HepG2 (cell line): ENCODE data around the gene CDKN2C. TPM values are rescaled to one million over a fixed set of nuclear protein-coding genes. Genes with fewer than 3 reads are reported as not detected.

Source experiments
- AHR ChIP-seq: IDR thresholded peaks from 2 replicates; pipeline ENCODE4 v1.6.1; 2018; ENCODE audit warnings: missing genetic modification reagents, missing compliant biosample characterization
- CEBPB ChIP-seq: IDR thresholded peaks from 2 replicates; pipeline ENCODE4 v1.6.1; 2011; ENCODE audit warnings: low read depth, low read length, improper control_type of control experiment, borderline replicate concordance
- E2F1 ChIP-seq: sonication (generic); formaldehyde crosslinking; IDR thresholded peaks from 2 replicates; pipeline ENCODE4 v1.5.0; 2020; ENCODE audit warnings: missing genetic modification reagents
- IKZF5 ChIP-seq: IDR thresholded peaks from 2 replicates; pipeline ENCODE4 v1.6.1; 2018; ENCODE audit warnings: missing genetic modification reagents, mild to moderate bottlenecking, missing compliant biosample characterization
- KMT2A ChIP-seq: sonication (generic); formaldehyde crosslinking; IDR thresholded peaks from 2 replicates; pipeline ENCODE4 v1.4.0; 2020; ENCODE audit warnings: missing genetic modification reagents
- ONECUT2 ChIP-seq: sonication (generic); formaldehyde crosslinking; IDR thresholded peaks from 2 replicates; pipeline ENCODE4 v1.4.0; 2020; ENCODE audit warnings: missing genetic modification reagents
- SMYD3 ChIP-seq: sonication (generic); formaldehyde crosslinking; IDR thresholded peaks from 2 replicates; pipeline ENCODE4 v1.8.1; 2023; ENCODE audit warnings: mild to moderate bottlenecking, missing genetic modification reagents
- SP5 ChIP-seq: IDR thresholded peaks from 2 replicates; pipeline ENCODE4 v1.6.1; 2016; ENCODE audit warnings: low read depth, borderline replicate concordance
- YEATS4 ChIP-seq: sonication (generic); formaldehyde crosslinking; IDR thresholded peaks from 2 replicates; pipeline ENCODE4 v1.4.0; 2020; ENCODE audit warnings: missing genetic modification reagents, borderline replicate concordance
- ZBTB46 ChIP-seq: sonication (generic); formaldehyde crosslinking; IDR thresholded peaks from 2 replicates; pipeline ENCODE4 v1.4.0; 2020; ENCODE audit warnings: mild to moderate bottlenecking, missing genetic modification reagents, borderline replicate concordance
- ZFP36L1 ChIP-seq: sonication (generic); formaldehyde crosslinking; IDR thresholded peaks from 2 replicates; pipeline ENCODE4 v1.8.0; 2022; ENCODE audit warnings: mild to moderate bottlenecking, missing genetic modification reagents, moderate library complexity
- ZIK1 ChIP-seq: sonication (generic); formaldehyde crosslinking; IDR thresholded peaks from 2 replicates; pipeline ENCODE4 v1.5.0; 2020; ENCODE audit warnings: mild to moderate bottlenecking, low read depth, missing genetic modification reagents, borderline replicate concordance
- ZNF260 ChIP-seq: sonication (generic); formaldehyde crosslinking; IDR thresholded peaks from 2 replicates; pipeline ENCODE4 v1.4.0; 2020; ENCODE audit warnings: missing genetic modification reagents, low read depth, mild to moderate bottlenecking, borderline replicate concordance
- ZNF430 ChIP-seq: sonication (generic); formaldehyde crosslinking; IDR thresholded peaks from 2 replicates; pipeline ENCODE4 v1.9.0; 2021; ENCODE audit warnings: mild to moderate bottlenecking, missing genetic modification reagents
- ZNF619 ChIP-seq: sonication (generic); formaldehyde crosslinking; IDR thresholded peaks from 2 replicates; pipeline ENCODE4 v1.4.0; 2020; ENCODE audit warnings: mild to moderate bottlenecking, missing genetic modification reagents
- polyA plus RNA-seq, 8 experiments: library from polyadenylated mRNA; depleted of rRNA in 3 of 8; stranded (reverse) in 7 of 8; unstranded in 1 of 8; fragments of >200 nt; fragmentation: Illumina TruSeq in 4 of 8; extraction: Trizol in 4 of 8; gene quantifications; 2 replicates each; pipeline versions ENCODE4 v1.2.1 to v1.2.3, GENCODE V29; 2011 to 2016; ENCODE audit warnings: low read depth in 4 of 8, missing spikeins in 1 of 8, mixed read lengths in 1 of 8; ENCODE audit not compliant: insufficient read depth in 1 of 8
- total RNA-seq, 5 experiments: library from RNA; depleted of rRNA; stranded (reverse); fragments of >200 nt; fragmentation: Illumina TruSeq; extraction: Trizol; gene quantifications; 2 replicates each; pipeline ENCODE4 v1.2.3, GENCODE V29; 2016; ENCODE audit warnings: low read depth in 1 of 5
- TF ChIP-seq, protein P1 (sequence below): sonication (generic); formaldehyde crosslinking; IDR thresholded peaks from 2 replicates; pipeline ENCODE4 v1.4.0; 2020; ENCODE audit warnings: missing genetic modification reagents
- TF ChIP-seq, protein P2 (sequence below): sonication (generic); formaldehyde crosslinking; IDR thresholded peaks from 2 replicates; pipeline ENCODE4 v1.4.0; 2020; ENCODE audit warnings: low read depth, mild to moderate bottlenecking, missing genetic modification reagents
- TF ChIP-seq, protein P3 (sequence below): sonication (generic); formaldehyde crosslinking; IDR thresholded peaks from 2 replicates; pipeline ENCODE4; 2020; ENCODE audit warnings: missing genetic modification reagents, mild to moderate bottlenecking, borderline replicate concordance

CDKN2C gene
- total and polyA plus RNA-seq, 2 of the 13 experiments (the other 11 are each of a cell fraction or from before 2014, with no cell fraction given) = 7.8 to 13.7 TPM

DNA sequence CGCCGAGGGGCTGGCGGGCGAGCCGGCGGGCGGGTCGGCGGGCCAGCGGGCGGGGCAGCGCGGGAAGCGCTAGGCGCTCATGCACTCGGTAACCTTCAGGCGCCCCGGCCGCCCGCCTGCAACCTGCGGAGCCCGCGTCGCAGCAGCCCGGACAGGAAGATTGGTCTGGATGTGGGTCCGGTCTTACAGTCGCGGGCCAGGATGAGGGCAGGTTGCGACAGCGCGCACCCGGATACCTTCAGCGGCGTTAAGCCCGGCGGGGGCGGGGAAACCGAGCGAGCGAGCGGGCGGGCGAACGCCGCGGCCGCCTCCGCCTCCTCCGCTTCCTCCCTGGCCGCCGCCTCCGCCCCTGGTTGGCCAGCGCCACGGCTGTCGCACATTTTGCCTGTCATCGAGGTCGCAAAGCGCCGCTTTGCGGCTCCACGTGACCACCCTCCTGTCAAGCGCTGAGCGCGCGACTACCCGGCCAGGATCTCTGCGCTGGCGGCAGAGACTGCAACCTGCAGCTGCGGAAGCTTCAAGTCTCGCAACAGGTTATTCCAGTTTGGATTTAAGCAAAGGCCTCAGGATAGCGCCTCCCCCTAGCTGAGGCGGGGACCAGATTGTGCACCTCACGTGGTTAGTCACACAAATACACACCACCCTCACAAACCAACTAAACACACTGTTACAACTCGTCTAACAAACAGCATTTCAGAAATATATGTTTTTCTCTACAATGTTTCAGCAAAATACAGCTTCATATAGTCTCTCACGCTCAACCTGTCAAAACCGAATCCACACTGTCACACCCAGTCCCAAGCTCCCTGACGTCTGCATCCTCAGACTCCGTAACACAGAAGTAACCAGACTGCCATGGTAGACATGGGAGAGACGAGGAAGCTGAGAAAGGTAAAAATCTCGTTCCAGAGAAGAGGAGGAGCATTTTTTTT lies 9.9 kb upstream of the CDKN2C start, which contains the start of gene FAF1 (continued):
- TF ChIP-seq SMYD3 = peak; percentile 69; the same call in 1 of the 2 replicates
- peak; percentile 61 for TF ChIP-seq SP5 (CRISPR knock-in tag)
- TF ChIP-seq ZIK1 (CRISPR knock-in tag) = no peak; the same call in 1 of the 2 replicates
- peak; percentile 88 for TF ChIP-seq E2F1 (CRISPR knock-in tag)
- no peak for TF ChIP-seq ONECUT2 (CRISPR knock-in tag)
- TF ChIP-seq, protein P1, sequence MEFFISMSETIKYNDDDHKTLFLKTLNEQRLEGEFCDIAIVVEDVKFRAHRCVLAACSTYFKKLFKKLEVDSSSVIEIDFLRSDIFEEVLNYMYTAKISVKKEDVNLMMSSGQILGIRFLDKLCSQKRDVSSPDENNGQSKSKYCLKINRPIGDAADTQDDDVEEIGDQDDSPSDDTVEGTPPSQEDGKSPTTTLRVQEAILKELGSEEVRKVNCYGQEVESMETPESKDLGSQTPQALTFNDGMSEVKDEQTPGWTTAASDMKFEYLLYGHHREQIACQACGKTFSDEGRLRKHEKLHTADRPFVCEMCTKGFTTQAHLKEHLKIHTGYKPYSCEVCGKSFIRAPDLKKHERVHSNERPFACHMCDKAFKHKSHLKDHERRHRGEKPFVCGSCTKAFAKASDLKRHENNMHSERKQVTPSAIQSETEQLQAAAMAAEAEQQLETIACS (CRISPR knock-in tag) = peak; percentile 67
- no peak for TF ChIP-seq ZNF260 (CRISPR knock-in tag)
- TF ChIP-seq YEATS4 = peak; percentile 77
- no peak for TF ChIP-seq AHR (CRISPR knock-in tag)
- TF ChIP-seq IKZF5 = peak; percentile 58; the same call in 1 of the 2 replicates
- peak; percentile 86 for TF ChIP-seq ZNF619 (CRISPR knock-in tag)
- TF ChIP-seq ZNF430 (CRISPR knock-in tag) = peak; percentile 52; the same call in 1 of the 2 replicates
- TF ChIP-seq KMT2A (CRISPR knock-in tag) = peak; percentile 95
- TF ChIP-seq ZBTB46 (CRISPR knock-in tag) = no peak
- TF ChIP-seq, protein P2, sequence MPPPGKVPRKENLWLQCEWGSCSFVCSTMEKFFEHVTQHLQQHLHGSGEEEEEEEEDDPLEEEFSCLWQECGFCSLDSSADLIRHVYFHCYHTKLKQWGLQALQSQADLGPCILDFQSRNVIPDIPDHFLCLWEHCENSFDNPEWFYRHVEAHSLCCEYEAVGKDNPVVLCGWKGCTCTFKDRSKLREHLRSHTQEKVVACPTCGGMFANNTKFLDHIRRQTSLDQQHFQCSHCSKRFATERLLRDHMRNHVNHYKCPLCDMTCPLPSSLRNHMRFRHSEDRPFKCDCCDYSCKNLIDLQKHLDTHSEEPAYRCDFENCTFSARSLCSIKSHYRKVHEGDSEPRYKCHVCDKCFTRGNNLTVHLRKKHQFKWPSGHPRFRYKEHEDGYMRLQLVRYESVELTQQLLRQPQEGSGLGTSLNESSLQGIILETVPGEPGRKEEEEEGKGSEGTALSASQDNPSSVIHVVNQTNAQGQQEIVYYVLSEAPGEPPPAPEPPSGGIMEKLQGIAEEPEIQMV = no peak
- TF ChIP-seq ZFP36L1 (CRISPR knock-in tag) = peak; percentile 11
- peak; percentile 76; the same call in 1 of the 2 replicates for TF ChIP-seq CEBPB
- TF ChIP-seq, protein P3, sequence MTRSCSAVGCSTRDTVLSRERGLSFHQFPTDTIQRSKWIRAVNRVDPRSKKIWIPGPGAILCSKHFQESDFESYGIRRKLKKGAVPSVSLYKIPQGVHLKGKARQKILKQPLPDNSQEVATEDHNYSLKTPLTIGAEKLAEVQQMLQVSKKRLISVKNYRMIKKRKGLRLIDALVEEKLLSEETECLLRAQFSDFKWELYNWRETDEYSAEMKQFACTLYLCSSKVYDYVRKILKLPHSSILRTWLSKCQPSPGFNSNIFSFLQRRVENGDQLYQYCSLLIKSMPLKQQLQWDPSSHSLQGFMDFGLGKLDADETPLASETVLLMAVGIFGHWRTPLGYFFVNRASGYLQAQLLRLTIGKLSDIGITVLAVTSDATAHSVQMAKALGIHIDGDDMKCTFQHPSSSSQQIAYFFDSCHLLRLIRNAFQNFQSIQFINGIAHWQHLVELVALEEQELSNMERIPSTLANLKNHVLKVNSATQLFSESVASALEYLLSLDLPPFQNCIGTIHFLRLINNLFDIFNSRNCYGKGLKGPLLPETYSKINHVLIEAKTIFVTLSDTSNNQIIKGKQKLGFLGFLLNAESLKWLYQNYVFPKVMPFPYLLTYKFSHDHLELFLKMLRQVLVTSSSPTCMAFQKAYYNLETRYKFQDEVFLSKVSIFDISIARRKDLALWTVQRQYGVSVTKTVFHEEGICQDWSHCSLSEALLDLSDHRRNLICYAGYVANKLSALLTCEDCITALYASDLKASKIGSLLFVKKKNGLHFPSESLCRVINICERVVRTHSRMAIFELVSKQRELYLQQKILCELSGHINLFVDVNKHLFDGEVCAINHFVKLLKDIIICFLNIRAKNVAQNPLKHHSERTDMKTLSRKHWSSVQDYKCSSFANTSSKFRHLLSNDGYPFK (CRISPR knock-in tag) = peak; percentile 70; the same call in 1 of the 2 replicates
